Calu3 (cell line): ENCODE results near the gene ICAM2. TPM values are rescaled to one million over a fixed set of nuclear protein-coding genes. Genes with fewer than 3 reads are reported as not detected.

ENCODE experiments used
- BruUV-seq: library from RNA; stranded (reverse); fragments of 400-500 nt; replicated peaks from 2 replicates; lab custom pipeline; 2021; lab: Mats Ljungman, UMichigan
- CTCF ChIA-PET: fragments of 300-600 bp; sonication (Branson Sonifier 250); formaldehyde crosslinking; loops from one replicate; lab custom pipeline; 2022; ENCODE audit warnings: antibody characterized with exemption; lab: Charles Lee
- DNase-seq: peaks from one replicate; pipeline ENCODE4 v3.0.0; 2022
- H3K27ac Mint-ChIP-seq: one replicate; pipeline ENCODE4 v1.8.0; 2022; ENCODE audit warnings: mixed read lengths; ENCODE audit not compliant: unreplicated experiment
- H3K27me3 Mint-ChIP-seq: one replicate; pipeline ENCODE4 v1.8.0; 2022; ENCODE audit warnings: mixed read lengths; ENCODE audit not compliant: unreplicated experiment
- H3K36me3 Mint-ChIP-seq: one replicate; pipeline ENCODE4 v1.8.0; 2022; ENCODE audit warnings: mild to moderate bottlenecking, moderate library complexity, mixed read lengths; ENCODE audit not compliant: insufficient read depth, unreplicated experiment
- H3K4me1 Mint-ChIP-seq: one replicate; pipeline ENCODE4 v1.8.0; 2022; ENCODE audit warnings: mild to moderate bottlenecking, low read depth, mixed read lengths; ENCODE audit not compliant: unreplicated experiment
- H3K4me3 Mint-ChIP-seq: one replicate; pipeline ENCODE4 v1.8.0; 2022; ENCODE audit warnings: mild to moderate bottlenecking, low read depth, moderate library complexity, mixed read lengths; ENCODE audit not compliant: unreplicated experiment
- H3K9me3 Mint-ChIP-seq: one replicate; pipeline ENCODE4 v1.8.0; 2022; ENCODE audit warnings: low read depth, mixed read lengths; ENCODE audit not compliant: unreplicated experiment
- CTCF ChIP-seq: fragments of 200-600 bp; IDR thresholded peaks from one replicate; pipeline ENCODE4 v1.8.0; 2022; ENCODE audit warnings: antibody characterized with exemption; ENCODE audit not compliant: unreplicated experiment
- intact Hi-C: fragments of 100-400 bp; cut with micrococcal nuclease; formaldehyde crosslinking; loops from one replicate; pipeline ENCODE4 v1.10.0; 2022; ENCODE audit not compliant: unreplicated experiment
- total RNA-seq: library from RNA; stranded (reverse); gene quantifications from 2 replicates; pipeline ENCODE4 v1.2.3, GENCODE V29; 2022

The ICAM2 gene
- total RNA-seq, 1 experiment from 2014 or later: 4.4 TPM

GRCh38 chr17:63987221-63988126, 33.0 kb downstream of the ICAM2 start:
- H3K4me3 Mint-ChIP-seq: no peak overlapping the region
- intact Hi-C loops: no loop called here
- DNase-seq: no peak
- CTCF ChIA-PET: interaction anchor here (0.7 kb wide), 1 partner anchor 38 kb away, joined by 4 read pairs; no protein-coding TSS in a partner anchor
- peaks cover 4% of the 10 kb centered on the region for H3K9me3 Mint-ChIP-seq
- H3K36me3 Mint-ChIP-seq: peaks cover 5% of the 10 kb centered on the region
- no peak for TF ChIP-seq CTCF
- H3K27ac Mint-ChIP-seq: no peak overlapping the region
- no TSS peak for BruUV-seq
- H3K27me3 Mint-ChIP-seq: peaks cover 42% of the 10 kb centered on the region
- H3K4me1 Mint-ChIP-seq: no peaks in the 10 kb centered on the region

GRCh38 chr17:63986821-63987220, 33.6 kb downstream of the ICAM2 start:
- Mint-ChIP-seq H3K36me3 (peaks cover 5% of the 10 kb centered on the region), H3K27me3 (peaks cover 36% of the 10 kb centered on the region), H3K4me1 (no peaks in the 10 kb centered on the region), H3K4me3 (no peak overlapping the region), H3K27ac (no peak overlapping the region), H3K9me3 (peaks cover 4% of the 10 kb centered on the region)
- no peak for DNase-seq
- no peak for TF ChIP-seq CTCF
- no TSS peak for BruUV-seq
- CTCF ChIA-PET: interaction anchor here (0.7 kb wide), 1 partner anchor 38 kb away, joined by 4 read pairs; no protein-coding TSS in a partner anchor
- intact Hi-C loops: no loop called here

- Mint-ChIP-seq H3K9me3 (peaks cover 4% of the 10 kb centered on the region), H3K4me3 (no peak overlapping the region), H3K27ac (no peak overlapping the region), H3K36me3 (peaks cover 5% of the 10 kb centered on the region), H3K27me3 (peaks cover 23% of the 10 kb centered on the region), H3K4me1 (no peaks in the 10 kb centered on the region)
- TF ChIP-seq CTCF: no peak
- CTCF ChIA-PET: interaction anchor here (0.7 kb wide), 1 partner anchor 118 kb away, joined by 3 read pairs; no protein-coding TSS in a partner anchor
- BruUV-seq: no TSS peak
- intact Hi-C loops: no loop called here
- no peak for DNase-seq
These were observed 34.9 kb downstream of the ICAM2 start for GRCh38 chr17:63985387-63986140.

GRCh38 chr17:63984651-63985386, 35.6 kb downstream of the ICAM2 start:
- intact Hi-C loops: no loop called here
- TF ChIP-seq CTCF: no peak

More at GRCh38 chr17:63984651-63985386, 35.6 kb downstream of the ICAM2 start:
- CTCF ChIA-PET: interaction anchor here (0.7 kb wide), 1 partner anchor 119 kb away, joined by 3 read pairs; no protein-coding TSS in a partner anchor
- H3K4me1 Mint-ChIP-seq: no peaks in the 10 kb centered on the region
- H3K36me3 Mint-ChIP-seq: peaks cover 5% of the 10 kb centered on the region
- H3K27ac Mint-ChIP-seq: no peak overlapping the region
- peaks cover 16% of the 10 kb centered on the region for H3K27me3 Mint-ChIP-seq
- H3K9me3 Mint-ChIP-seq: peaks cover 4% of the 10 kb centered on the region
- peak; percentile 38 for DNase-seq
- BruUV-seq: no TSS peak
- H3K4me3 Mint-ChIP-seq: no peak overlapping the region
